ENCODE measurements around the gene C5orf63. TPM values are rescaled to one million over a fixed set of nuclear protein-coding genes. Genes with fewer than 3 reads are reported as not detected.

Gene C5orf63
- total and polyA plus RNA-seq, 10 of the 15 experiments (the other 5 are each of a cell fraction or from before 2014, with no cell fraction given) = 8.7 to 54.3 (median 11.9) TPM

DNA sequence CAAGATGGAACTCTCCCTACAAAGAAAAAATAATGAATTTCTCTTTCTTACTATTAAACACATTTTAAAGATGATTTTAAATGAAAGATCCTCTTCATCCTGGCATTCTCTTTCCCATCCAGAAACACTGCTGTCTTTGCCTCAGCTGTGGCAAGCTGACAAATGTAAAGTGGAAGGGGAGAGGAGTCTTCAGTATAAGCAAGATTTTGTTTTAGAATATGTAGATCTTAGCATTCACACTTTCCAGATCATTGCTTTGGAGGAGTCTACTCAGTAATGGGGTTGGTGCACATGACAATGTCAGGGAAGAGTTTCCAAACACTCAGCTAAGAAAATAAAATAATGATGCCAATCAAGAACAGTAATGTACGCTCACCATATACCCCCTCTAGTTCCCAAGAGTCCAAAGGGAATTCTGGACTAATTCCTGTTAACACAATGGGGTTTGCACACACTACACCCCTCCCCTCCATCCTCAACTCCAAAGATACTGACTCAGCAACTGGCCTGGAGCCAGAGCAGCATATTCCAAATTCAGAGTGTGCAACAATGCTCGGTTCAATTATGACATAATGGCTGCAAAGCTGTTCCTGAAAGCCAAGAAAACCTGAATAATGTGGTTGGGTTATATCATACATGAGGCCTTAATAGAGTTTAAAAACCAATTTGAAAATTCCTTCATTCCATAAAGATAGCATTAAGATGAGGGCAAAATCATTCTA, 4.6 kb downstream of the C5orf63 start:
- no TSS peak for BruUV-seq (replicated peaks)
- POLR2A ChIA-PET = no interaction called here
- no peak overlapping the region for H3K27ac ChIP-seq (ENCODE audit: control insufficient read depth, insufficient read depth)
- 61% methylated on average over 2 of the region's 2 CpGs for WGBS (ENCODE audit: insufficient coverage, insufficient replicate concordance, low lambda C conversion rate, missing lambda C conversion rate)
- peaks cover 0 to 3% of the 10 kb centered on the region in 2 experiments; a peak in 2 of 4 replicates for H3K36me3 ChIP-seq (ENCODE audit: control insufficient read depth in 2 of 2, insufficient read depth in 2 of 2, low read length in 1 of 2)
- H3K9me3 ChIP-seq (replicated peaks; ENCODE audit: control insufficient read depth, insufficient read depth, low read length) = no peaks in the 10 kb centered on the region
- H4K20me1 ChIP-seq (ENCODE audit: control insufficient read depth, insufficient read depth) = no peaks in the 10 kb centered on the region
- DNase-seq (ENCODE audit: low read depth, low spot score) (no peak), ATAC-seq (no peak), FAIRE-seq (no peak)
- in situ Hi-C loops (cut with MboI) = no loop called here
- no peak overlapping the region for H2AFZ ChIP-seq (ENCODE audit: control insufficient read depth, low read depth, low read length)
- H3K4me2 ChIP-seq (ENCODE audit: control insufficient read depth, insufficient read depth) = no peak overlapping the region
- no peak overlapping the region for H3K9ac ChIP-seq (ENCODE audit: control insufficient read depth, insufficient read depth, low read length)
- SMC1A ChIA-PET (ENCODE audit: uncharacterized antibody, unreplicated experiment) = interaction anchor here (0.9 to 1.0 kb wide), 2 partner anchors 10 to 22 kb away, joined by 3 read pairs; no protein-coding TSS in a partner anchor
- intact Hi-C loops (cut with micrococcal nuclease; ENCODE audit: unreplicated experiment) = no loop called here
- no peaks in the 10 kb centered on the region for H3K79me2 ChIP-seq (ENCODE audit: control insufficient read depth, insufficient read depth, low read length)
- RAD21 ChIA-PET (ENCODE audit: unreplicated experiment) = no interaction called here
- CTCF ChIA-PET = no interaction called here
- H3K4me1 ChIP-seq (ENCODE audit: control insufficient read depth, insufficient read depth, low read length) = no peaks in the 10 kb centered on the region
- TF ChIP-seq, protein P1, sequence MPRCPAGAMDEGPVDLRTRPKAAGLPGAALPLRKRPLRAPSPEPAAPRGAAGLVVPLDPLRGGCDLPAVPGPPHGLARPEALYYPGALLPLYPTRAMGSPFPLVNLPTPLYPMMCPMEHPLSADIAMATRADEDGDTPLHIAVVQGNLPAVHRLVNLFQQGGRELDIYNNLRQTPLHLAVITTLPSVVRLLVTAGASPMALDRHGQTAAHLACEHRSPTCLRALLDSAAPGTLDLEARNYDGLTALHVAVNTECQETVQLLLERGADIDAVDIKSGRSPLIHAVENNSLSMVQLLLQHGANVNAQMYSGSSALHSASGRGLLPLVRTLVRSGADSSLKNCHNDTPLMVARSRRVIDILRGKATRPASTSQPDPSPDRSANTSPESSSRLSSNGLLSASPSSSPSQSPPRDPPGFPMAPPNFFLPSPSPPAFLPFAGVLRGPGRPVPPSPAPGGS (IDR thresholded peaks at IDR 0.05; ENCODE audit: borderline replicate concordance, insufficient read depth, low read depth, low read length, poor library complexity, severe bottlenecking) = no peak
- no peak for TF ChIP-seq KLF5 (IDR thresholded peaks at IDR 0.05; ENCODE audit: partially characterized antibody)
- TF ChIP-seq RAD51 (IDR thresholded peaks at IDR 0.05) = no peak
- TF ChIP-seq ASH2L (IDR thresholded peaks at IDR 0.05; ENCODE audit: borderline replicate concordance, low read depth) = no peak
- TF ChIP-seq SMAD5 (IDR thresholded peaks at IDR 0.05; ENCODE audit: low read depth) = no peak
- TF ChIP-seq, protein P2, sequence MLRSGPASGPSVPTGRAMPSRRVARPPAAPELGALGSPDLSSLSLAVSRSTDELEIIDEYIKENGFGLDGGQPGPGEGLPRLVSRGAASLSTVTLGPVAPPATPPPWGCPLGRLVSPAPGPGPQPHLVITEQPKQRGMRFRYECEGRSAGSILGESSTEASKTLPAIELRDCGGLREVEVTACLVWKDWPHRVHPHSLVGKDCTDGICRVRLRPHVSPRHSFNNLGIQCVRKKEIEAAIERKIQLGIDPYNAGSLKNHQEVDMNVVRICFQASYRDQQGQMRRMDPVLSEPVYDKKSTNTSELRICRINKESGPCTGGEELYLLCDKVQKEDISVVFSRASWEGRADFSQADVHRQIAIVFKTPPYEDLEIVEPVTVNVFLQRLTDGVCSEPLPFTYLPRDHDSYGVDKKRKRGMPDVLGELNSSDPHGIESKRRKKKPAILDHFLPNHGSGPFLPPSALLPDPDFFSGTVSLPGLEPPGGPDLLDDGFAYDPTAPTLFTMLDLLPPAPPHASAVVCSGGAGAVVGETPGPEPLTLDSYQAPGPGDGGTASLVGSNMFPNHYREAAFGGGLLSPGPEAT (IDR thresholded peaks at IDR 0.05; ENCODE audit: low read depth) = no peak
- no peak for TF ChIP-seq YBX1 (IDR thresholded peaks at IDR 0.05)
- no peak for TF ChIP-seq GATAD2B (conservative IDR thresholded peaks at IDR 0.05; ENCODE audit: low read depth)
- no peak for TF ChIP-seq PML (IDR thresholded peaks at IDR 0.05; ENCODE audit: low read length)
- no peak for TF ChIP-seq LARP7 (IDR thresholded peaks at IDR 0.05)
- TF ChIP-seq CREB1 (IDR thresholded peaks at IDR 0.05; ENCODE audit: low read depth) = no peak
- TF ChIP-seq BRCA1 (IDR thresholded peaks at IDR 0.05; ENCODE audit: low read depth, low read length) = no peak
- TF ChIP-seq SUPT20H (IDR thresholded peaks at IDR 0.05; ENCODE audit: borderline replicate concordance, control insufficient read depth, low read depth, low read length) = no peak
- no peak overlapping the region for H3K4me3 ChIP-seq
- H3K27me3 ChIP-seq (replicated peaks in 1 of 2; ENCODE audit: control insufficient read depth in 2 of 2, insufficient read depth in 2 of 2, low read length in 1 of 2) = no peaks in the 10 kb centered on the region

Measured in GM12878 (cell line).